LNCAP (cell line): ENCODE data around the gene COG1.

ENCODE experiments used
- TF ChIP-seq, protein P1 (sequence below): fragments of 450-650 bp; IDR thresholded peaks from 2 replicates; pipeline ENCODE4 v1.5.1; 2017; ENCODE audit warnings: mild to moderate bottlenecking

The COG1 gene

GRCh38 chr17:73199751-73200317 is 7.0 kb downstream of the COG1 start:
- TF ChIP-seq, protein P1, sequence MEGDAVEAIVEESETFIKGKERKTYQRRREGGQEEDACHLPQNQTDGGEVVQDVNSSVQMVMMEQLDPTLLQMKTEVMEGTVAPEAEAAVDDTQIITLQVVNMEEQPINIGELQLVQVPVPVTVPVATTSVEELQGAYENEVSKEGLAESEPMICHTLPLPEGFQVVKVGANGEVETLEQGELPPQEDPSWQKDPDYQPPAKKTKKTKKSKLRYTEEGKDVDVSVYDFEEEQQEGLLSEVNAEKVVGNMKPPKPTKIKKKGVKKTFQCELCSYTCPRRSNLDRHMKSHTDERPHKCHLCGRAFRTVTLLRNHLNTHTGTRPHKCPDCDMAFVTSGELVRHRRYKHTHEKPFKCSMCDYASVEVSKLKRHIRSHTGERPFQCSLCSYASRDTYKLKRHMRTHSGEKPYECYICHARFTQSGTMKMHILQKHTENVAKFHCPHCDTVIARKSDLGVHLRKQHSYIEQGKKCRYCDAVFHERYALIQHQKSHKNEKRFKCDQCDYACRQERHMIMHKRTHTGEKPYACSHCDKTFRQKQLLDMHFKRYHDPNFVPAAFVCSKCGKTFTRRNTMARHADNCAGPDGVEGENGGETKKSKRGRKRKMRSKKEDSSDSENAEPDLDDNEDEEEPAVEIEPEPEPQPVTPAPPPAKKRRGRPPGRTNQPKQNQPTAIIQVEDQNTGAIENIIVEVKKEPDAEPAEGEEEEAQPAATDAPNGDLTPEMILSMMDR, result no peak

- TF ChIP-seq, protein P1, result no peak
These were observed 7.6 kb downstream of the COG1 start for GRCh38 chr17:73200476-73200875.

- TF ChIP-seq, protein P1, result no peak
These were observed 8.6 kb downstream of the COG1 start for GRCh38 chr17:73201215-73202069.

DNA sequence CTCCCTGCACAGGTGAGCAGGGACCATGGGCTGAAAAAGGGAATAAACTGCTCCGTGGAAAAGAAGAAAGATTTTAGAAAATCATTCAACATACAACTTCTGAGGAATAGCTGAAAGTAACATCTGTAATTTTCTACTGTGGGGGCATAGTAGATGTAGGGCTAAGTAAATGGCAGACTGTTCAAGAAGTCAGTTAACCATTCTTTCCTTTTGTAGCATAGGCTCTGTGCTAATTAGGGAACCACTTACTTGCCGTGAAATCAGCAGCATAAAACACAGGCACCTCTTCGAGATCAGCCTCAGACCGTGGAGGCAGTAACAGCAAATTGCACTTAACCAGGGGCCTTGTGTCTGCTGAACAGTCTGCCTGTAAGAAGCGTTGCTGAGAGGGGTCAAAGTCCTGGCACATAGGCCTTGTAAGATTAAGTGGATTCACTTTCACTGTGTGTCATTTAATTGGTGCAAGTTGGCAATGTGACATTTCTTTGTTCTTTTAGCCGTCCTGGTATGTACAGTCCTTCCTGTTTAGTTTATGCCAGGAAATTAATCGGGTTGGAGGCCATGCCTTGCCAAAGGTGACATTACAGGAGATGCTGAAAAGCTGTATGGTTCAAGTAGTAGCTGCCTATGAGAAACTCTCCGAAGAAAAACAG is 10.4 kb downstream of the COG1 start:
- TF ChIP-seq, protein P1, result no peak

- TF ChIP-seq, protein P1, result no peak
These were observed 11.1 kb downstream of the COG1 start for GRCh38 chr17:73203788-73204479.

- TF ChIP-seq, protein P1, result no peak
These were observed 12.7 kb downstream of the COG1 start for GRCh38 chr17:73205459-73205961.
